ENCODE measurements around the gene ZNF584.

Gene ZNF584

GRCh38 chr19:58466089-58466759 lies 57.8 kb downstream of the ZNF584 start:
- no peak for DNase-seq (ENCODE audit: low read depth, low spot score)

DNA sequence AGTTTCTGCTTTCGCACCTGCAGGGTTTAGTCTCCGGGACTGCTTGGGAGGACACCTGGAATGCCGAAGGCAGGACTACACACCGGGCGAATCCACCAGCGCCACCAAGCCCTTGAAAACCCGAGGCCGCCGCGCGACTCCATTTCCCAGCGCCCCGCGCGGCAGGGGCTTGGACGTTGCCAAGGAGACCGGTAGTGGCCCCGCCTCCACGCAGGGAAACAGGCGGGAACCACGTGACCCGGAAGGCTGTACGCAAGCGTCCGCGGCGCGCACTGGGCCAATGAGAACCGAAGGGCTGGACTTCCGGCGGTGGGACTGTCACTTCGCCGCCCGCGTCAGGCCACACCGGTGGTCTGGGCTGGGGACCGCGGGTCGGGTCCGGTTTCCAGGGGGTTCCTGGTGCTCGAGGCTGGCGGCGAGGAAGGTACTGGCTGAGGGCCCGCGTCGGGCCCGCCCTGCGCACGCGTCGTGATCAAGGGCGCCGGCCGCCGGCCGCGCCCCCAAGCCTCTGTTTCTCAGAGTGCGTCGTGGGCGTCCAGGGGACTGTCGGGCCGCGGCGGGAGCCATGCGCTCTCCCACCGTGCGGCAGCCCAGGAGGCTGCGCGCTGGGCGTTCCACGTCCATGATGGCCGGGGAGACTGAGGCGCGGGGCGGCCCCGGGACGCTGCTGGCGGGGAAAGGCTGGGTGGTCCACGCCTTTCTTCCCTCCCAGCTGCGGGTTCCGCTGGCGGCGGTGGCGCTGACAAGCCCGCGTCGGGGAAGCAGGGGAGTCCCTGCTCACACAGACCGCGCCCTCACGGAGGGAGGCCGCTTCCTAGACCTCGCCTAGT lies 58.5 kb downstream of the ZNF584 start, which contains the start of gene ZNF324:
ZNF324 (plus strand) TSS at position 321 of the 830 bp plus-strand sequence. CDS start 2,106 bp downstream, outside the sequence.
- peak; percentile 98 for DNase-seq (ENCODE audit: low read depth, low spot score)

Measured in ELF-1 (cell line).